HG03442 (cell line): Measurements from ENCODE around the gene CYP51A1.
"Not testable (repeated sequence)": the region's sequence is repeated elsewhere in the genome, so short reads cannot be mapped to it uniquely, and the experiment has no call there.

Experiments
- ATAC-seq: cut with Tn5 transposase; IDR thresholded peaks from one replicate; pipeline ENCODE4 v1.9.1; 2021; ENCODE audit warnings: mild to moderate bottlenecking, moderate library complexity; ENCODE audit not compliant: unreplicated experiment

The CYP51A1 gene

DNA sequence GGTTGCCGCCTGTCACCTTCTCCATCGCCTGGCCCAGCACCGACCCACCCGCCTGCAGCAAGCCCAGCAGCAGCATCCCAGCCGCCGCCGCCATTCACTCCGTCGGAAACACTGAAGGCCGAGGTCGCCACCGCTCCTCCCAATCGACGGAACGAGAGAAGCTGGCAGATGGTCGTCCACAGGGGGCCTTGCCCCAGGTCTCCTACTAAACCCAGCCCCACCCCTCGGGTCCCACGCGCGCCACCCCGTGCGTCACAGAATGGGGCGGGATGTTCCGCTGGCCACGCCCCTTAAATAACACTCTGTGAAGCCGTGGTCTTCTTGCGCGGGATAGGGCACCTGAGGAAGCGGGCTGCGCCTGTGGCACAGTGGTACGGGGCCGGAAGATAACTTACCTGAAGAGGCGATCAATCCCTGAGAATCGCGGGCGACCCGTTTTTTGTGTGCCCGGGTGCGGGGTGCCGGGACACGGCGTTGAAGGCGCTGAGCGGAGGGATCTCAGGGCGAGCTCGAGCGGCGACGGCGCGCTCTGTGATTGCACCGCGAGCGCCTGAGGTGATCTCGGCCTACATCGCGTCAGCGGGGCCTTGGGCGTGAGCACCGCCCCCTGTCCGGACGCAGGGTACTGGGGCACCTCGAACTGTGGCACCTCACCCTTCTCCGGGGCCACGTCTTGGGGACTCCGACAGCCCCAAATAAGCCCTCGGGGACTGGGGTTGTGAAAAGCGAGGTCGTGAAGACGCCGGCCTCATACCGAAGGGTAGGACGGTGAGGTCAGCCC, at the start of gene CYP51A1:
Gene CYP51A1 (minus strand): TSS at position 207 of the 781 bp plus-strand sequence. CDS start 113 bp downstream, at position 94.
- ATAC-seq, result peak; percentile 89

DNA sequence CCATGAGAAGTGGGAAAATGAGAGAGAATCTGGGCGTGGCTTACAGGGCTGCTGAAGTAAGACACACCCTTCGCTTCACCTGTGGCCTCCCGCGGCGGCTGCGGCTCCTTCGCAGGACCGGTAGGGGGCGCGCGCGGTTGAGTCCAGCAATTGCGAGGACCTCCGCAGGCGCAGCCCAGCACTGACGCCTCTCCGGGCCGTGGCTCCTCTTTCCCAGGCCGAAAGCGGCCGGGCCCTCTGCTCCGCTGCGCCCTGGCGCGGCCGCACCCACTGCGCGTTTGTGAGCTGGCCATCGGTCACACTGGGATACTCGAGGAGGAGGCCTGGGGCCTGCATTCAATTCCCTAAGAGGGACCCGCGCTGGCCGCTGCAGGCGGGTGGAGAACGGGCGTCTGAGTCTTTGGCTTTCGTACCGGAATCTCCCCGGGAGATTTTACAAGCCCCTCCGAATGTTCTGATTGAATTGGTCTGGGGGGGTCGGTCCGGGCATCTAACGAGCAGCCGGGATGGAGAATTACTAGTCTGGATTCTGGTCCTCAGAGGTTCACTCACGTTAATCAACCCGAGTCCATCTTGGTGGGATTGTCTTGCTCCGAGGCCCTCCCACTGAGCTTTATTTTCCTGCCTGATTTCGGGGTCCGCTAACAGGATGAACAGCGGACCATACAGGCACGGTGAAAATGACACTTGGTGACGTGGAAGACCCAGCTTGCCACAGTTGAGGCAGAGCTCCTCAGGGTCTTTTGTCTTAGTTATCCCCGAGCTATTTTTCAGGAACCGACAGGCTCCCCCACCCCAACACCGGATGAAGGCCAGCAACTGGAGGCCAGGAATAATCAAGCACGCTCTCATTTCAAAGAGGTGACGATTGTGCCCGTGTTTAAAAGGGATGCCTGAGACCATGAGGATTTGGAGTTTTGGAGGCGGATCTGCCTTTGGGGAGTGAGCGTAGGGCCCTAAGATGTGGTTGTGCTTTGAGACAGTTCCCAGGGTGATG, 44.9 kb upstream of the CYP51A1 start, which contains the start of gene LRRD1:
Gene LRRD1 (minus strand): TSS at position 215 of the 997 bp plus-strand sequence. CDS start 13,940 bp downstream, outside the sequence.
- ATAC-seq, result peak; percentile 99

DNA sequence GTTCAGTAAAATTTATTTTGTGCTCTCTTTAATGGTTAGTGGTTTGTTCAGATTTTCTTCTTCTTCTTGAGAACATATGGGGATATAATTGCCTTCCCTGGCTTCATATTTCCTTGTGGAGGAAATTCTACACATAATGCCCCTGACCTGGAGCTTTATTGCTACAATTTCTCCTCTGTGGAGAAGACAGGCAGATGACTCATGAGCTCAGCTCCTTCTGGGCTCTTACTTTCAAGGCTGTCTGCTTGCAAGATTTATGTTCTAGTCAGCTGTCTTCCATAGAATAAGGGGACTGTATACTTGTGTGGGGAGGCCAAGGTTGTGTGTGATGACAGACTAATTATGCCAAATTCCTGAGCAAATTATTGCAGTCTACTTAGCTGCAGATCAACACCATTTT, 43.1 kb upstream of the CYP51A1 start:
- ATAC-seq, result no peak

DNA sequence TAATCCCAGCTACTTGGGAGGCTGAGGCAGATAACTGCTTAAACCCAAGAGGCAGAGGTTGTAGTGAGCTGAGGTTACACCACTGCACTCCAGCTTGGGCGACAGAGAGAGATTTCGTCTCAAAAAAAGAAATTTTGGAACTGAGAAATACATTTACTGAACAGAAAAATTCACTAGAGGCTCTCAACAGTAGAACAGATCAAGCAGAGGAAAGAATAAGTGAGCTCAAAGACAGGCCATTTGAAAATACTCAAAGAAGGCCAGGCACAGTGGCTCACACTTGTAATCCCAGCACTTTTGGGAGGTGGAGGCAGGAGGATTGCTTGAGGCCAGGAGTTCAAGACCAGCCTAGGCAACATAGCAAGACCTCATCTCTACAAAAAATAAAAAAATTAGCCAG, 35.3 kb upstream of the CYP51A1 start:
- not testable (repeated sequence) for ATAC-seq

DNA sequence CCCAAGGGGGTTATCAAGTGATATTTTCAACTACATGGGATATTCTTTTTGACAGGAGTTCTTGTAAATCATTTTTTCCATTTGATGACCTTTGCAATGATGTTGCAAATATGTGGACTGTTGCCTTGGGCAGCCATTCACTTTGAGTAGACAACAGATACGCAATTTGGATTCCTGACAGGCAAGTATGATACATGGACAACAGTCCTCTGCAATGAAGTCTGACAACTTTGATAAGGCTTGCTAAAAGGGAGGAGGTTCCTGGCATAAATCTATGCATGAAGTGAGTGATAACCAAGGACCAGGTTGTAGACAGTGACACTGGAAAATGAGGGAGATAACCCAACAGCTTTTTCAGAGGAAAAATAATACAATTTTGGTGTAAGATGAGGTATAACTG, 27.0 kb upstream of the CYP51A1 start:
- no peak for ATAC-seq

DNA sequence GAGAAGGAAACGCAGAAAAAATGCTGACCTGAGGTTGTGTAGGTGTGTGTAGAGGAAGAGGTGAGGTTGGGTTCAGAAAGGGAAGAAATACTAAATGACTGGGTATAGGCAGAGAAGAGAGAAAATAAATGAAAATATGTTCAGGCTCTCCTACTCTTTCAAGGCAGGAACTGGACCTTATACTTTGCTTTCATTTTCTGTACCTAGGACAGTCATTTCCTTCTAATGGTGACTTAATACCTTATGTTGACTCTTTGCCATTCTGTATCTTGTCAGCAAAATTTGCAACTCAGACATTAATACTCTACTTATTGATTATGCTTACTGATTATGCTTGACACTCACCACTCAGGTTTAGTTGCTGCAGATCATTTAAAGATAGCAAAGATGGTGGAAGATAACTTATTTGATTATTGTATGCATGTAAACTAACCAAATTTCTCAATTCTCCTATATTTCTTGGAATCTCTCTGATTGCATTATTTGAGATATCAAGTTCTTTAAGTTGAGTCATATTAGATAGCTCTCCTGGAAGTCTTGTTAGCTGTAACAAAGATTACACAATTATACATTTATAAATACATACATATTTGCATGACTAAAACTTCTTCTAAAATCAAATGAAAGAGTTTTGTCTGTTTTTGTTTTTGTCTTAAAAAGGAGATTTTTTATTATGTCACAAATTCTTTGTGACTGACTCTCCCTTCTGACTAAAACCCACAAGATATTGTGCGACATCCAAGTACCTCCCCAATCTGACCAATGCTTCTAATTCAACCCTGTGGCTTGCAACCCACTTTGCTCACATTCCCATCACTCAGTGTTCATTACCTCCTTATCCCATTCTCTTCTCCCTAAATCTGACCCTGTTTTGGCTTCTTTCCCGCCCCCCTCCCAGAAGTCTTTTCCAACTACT, 24.6 kb upstream of the CYP51A1 start:
- ATAC-seq, result no peak

DNA sequence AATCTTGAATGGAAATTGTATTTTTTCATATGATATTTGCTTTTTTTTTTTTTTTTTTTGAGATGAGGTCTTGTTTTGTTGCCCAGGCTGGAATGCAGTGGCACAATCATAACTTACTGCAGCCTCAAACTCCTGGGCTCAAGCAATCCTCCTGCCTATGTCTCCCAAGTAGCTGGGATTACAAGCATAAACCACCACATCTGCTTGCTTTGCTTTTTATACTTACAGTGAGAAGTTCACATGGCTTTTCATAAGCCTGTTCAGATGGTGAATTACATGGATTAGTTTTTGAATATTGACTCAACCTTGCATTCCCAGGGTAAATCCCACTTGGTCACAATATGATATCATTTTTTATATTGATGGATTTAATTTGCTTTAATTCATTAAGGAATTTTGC, 22.7 kb upstream of the CYP51A1 start:
- no peak for ATAC-seq

DNA sequence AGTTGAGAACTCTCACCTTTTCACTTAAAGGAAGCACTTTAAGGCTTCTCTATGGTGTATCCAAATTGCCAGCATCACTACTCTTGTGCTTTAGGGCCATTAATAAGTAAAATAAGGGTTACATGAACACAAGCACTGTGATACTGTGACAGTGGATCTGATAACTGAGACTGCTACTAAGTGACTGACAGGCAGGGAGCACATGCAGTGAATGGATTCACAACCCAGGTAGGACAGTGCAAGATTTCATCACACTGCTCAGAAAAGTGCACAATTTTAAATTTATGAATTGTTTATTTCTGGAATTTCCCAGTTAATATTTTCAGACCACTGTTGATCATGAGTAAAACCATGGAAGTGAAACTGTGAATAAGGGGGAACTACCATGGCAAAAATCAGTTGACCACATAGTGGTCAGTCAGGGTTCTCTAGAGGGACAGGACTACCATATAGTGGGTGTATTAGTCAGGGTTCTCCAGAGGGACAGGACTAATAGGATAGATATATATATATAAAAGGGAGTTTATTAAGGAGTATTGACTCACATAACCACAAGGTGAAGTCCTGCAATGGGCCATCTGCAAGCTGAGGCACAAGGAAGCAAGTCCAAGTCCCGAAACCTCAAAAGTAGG, 20.9 kb upstream of the CYP51A1 start:
- ATAC-seq, result no peak

DNA sequence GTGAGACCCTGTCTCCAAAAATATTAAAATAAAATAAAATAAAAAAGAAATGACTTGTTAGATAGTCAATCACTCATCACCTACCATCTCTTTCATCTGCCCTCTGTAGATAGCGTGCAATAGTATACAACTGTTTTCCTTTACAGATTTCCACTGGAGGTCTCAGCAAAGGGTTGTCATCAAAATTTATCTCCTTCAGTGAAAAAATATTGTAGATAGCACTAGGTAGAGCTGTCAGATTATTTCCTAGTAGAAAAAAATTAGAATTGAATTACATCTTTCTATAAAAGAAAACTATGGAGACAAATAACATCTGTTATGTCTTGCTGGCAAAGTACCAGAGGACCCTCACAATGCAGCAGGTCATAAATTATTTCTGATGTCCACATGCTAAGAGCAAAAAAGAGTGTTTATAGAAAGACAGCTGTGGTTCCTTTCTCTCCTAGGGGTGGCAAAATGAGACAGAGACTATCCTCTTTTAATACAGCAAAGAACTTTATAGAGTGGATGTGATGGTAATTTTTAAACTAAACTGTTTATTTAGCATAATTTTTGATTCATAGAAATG, 16.3 kb upstream of the CYP51A1 start:
- no peak for ATAC-seq

DNA sequence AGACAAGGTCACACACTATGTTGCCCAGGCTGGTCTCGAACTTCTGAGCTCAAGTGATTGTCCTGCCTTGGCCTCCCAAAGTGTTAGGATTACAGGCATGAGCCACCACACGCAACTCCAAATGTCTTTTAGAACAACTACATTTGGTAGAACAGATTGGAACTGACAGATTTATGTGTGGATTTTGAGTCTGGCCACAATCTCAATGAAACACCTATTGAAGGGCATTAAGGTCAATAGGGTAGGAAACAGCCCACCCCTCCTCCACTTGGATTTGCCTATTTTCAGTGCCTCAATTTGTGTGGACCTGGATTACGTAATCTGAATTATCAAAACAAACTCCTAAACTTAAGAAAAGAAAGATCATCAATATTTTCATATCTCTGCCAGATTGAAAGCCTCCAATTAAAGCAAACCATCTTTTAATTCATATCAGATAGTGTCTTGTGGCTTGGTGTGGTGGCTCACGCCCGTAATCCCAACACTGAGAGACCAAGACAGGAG, 15.5 kb upstream of the CYP51A1 start:
- ATAC-seq, result no peak

DNA sequence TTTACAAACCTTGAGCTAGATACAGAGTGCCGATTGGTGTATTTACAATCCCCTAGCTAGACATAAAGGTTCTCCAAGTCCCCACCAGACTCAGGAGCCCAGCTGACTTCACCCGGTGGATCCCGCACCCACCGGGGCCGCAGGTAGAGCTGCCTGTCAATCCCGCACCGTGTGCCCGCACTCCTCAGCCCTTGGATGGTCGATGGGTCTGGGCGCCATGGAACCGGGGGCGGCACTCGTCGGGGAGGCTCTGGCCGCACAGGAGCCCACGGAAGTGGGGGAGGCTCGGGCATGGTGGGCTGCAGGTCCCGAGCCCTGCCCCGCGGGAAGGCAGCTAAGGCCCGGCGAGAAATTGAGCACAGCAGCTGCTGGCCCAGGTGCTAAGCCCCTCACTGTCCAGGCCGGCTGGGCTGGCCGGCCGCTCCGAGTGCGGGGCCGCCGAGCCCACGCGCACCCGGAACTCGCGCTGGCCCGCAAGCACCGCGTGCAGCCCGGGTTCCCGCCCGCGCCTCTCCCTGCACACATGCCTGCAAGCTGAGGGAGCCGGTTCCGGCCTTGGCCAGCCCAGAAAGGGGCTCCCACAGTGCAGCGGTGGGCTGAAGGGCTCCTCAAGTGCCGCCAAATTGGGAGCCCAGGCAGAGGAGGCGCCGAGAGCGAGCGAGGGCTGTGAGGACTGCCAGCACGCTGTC, 9.1 kb upstream of the CYP51A1 start:
- ATAC-seq, result not testable (repeated sequence)

DNA sequence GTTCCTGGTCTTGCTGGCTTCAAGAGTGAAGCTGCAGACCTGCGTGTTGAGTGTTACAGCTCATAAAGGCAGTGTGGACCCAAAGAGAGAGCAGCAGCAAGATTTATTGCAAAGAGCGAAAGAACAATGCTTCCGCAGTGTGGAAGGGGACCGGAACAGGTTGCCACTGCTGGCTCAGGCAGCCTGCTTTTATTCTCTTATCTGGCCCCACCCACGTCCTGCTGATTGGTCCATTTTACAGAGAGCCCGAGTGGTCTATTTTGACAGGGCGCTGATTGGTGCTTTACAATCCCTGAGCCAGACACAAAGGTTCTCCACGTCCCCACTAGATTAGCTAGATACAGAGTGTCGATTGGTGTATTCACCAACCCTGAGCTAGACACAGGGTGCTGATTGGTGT, 8.5 kb upstream of the CYP51A1 start:
- ATAC-seq, result not testable (repeated sequence)

DNA sequence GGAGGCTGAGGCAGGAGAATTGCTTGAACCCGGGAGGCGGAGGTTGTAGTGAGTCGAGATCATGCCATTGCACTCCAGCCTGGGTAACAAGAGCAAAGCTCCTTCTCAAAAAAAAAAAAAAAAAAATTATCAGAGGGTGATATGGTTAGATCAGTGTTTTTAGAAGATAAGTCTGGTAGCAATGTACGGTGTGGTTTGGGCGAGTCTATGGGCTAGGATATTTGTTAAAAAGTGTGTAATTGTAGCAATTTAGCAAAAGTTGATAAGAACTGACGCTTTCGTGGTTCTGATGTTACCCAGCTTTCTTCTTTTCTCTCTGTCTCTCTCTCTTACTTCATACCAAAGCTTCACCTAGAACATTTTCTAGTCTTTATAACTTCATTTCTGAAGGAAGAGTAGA, 6.9 kb upstream of the CYP51A1 start:
- no peak for ATAC-seq

DNA sequence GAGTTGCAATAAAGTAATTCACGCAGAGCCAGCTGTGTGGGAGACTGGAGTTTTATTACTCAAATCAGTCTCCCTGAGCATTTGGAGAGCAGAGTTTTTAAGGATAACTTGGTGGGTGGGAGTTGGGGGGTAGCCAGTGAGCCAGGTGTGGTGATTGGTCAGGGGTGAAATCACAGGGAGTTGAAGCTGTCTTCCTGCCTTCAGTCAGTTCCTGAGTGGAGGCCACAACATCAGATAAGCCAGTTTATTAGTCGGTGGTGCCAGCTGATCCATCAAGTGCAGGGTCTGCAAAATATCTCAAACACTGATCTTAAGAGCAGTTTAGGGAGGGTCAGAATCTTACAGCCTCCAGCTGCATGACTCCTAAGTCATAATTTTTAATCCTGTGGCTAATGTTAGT, 3.3 kb upstream of the CYP51A1 start:
- ATAC-seq, result no peak

DNA sequence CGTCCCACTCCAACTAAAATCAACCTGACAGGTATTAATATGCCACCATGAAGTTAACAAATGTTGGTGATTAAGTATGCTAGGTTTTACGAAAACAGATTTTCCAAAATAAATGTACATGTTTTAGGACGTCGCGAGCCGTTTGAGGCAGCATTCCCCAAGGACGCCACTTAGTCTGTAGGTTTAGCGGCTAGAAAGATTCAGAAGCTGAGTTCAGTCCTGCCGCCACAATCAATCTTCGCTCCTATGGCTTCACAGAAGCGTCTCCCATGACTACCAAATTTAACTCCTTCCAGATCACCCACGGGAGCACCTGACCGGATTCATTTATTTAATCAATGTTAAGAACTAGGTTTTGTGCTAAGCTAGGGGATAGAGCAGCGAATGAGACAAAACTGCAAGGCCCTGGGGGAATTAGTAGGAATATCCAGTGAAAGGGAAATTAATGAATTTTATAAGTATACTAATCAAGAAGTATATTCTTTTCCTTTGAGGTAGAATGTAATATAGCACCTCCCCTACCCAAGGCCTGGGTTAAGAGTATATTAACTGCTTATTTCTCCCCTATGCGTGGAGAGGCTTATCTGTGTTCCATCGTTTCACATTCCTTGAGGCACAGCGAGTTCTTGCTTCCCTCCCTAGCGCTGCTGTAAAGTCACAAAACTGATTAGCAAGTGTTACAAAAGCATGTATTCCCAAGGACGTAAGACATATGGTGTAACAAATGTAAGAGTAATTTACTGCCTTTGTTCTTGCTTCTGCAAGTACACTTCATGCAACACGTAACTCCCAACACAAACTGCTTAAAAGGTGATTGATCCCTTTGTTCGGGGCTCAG, 994 bp upstream of the CYP51A1 start:
- no peak for ATAC-seq

DNA sequence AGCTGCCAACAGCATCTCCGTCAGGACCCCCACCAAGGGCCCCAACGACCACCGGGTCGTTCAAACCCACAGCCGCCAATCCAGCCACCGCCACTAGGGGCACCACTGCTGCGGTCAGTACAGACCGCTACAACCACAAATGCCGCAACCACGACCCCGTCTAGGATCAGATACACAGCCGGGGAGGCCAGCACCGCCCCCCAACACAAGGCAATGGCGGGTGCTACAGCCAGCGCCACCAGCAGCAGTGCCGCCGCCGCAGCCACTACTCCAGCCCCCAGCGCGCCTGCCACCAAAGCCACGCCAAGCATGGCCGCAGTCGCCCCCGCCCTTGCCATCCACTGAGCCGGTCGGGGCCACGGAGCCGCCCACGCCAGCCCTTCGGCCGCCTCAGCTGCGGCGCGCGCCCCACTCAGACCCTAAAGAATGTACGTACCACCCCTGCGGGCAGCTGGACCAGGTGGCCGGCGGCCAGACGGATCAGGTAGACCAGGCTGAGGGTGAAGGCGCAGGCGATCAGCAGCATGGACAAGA, 473 bp downstream of the CYP51A1 start:
- ATAC-seq, result peak; percentile 23

DNA sequence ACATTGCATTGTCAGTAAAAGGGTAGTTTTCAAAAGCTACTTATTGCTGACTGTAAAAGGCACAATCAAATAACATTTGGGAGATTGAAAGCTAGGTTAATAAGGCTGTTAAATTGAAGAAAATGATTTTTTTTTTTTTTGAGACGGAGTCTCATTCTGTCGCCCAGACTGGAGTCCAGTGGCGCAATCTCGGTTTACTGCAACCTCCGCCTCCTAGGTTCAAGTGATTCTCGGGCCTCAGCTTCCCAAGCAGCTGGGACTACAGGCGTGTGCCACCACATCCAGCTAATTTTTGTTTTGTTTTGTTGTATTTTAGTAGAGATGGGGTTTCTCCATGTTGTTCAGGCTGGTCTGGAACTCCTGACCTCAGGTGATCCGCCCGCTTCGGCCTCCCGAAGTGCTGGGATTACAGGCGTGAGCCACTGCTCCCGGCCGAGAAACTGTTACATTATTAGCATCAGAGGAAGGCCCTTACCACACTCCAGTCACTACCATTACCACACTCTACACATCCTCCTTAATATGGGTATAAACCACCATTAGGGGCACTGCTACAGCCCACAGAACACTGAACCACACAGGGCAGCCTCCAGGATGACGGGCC, 1.0 kb downstream of the CYP51A1 start:
- ATAC-seq, result peak; percentile 7
